Endothelial cell of umbilical vein (primary cell): ENCODE results near the gene LIMK2. TPM values are rescaled to one million over a fixed set of nuclear protein-coding genes. Genes with fewer than 3 reads are reported as not detected.

Experiments used
- BruUV-seq: library from RNA; stranded (reverse); fragments of 400-500 nt; replicated peaks from 2 replicates; lab custom pipeline; 2021; lab: Mats Ljungman, UMichigan
- CTCF ChIA-PET: fragments of 300-600, 350-600 bp; sonication (Branson Sonifier 250); formaldehyde crosslinking; loops from one replicate; lab custom pipeline; 2021; ENCODE audit warnings: antibody characterized with exemption, inconsistent platforms; lab: Charles Lee
- POLR2A ChIA-PET: fragments of 300-600, 350-600 bp; sonication (Branson Sonifier 250); formaldehyde crosslinking; loops from one replicate; lab custom pipeline; 2021; ENCODE audit warnings: antibody characterized with exemption, inconsistent platforms; lab: Charles Lee
- DNase-seq: peaks from one replicate; pipeline ENCODE4 v3.0.0-alpha.2; 2011; ENCODE audit warnings: low read depth, low spot score
- FAIRE-seq: peaks from 2 replicates; lab custom pipeline; 2011; peaks lifted over from hg19 to GRCh38; lab: Jason Lieb, UNC
- H2AFZ ChIP-seq: 2 replicates; pipeline ENCODE4 v1.6.0; 2012; ENCODE audit warnings: low read depth, low read length, control low read depth, inconsistent platforms
- H3K27ac ChIP-seq: 2 replicates; pipeline ENCODE4 v1.5.1; 2011; ENCODE audit warnings: low read depth, mild to moderate bottlenecking, control low read depth, low read length, moderate library complexity; ENCODE audit not compliant: insufficient read depth
- H3K27me3 ChIP-seq, 2 experiments: 2 replicates each; pipeline versions ENCODE4 v1.6.0 to v1.6.1; 2011; ENCODE audit warnings: low read length in 2 of 2, mixed read lengths in 1 of 2; ENCODE audit not compliant: control insufficient read depth in 2 of 2, insufficient read depth in 2 of 2
- H3K36me3 ChIP-seq, 2 experiments: 2 replicates in 1 of 2; 3 replicates in 1 of 2; pipeline ENCODE4 v1.5.1; 2011; ENCODE audit warnings: low read length in 2 of 2, mild to moderate bottlenecking in 1 of 2, moderate library complexity in 1 of 2; ENCODE audit not compliant: control insufficient read depth in 2 of 2, insufficient read depth in 2 of 2; ENCODE audit errors: extremely low read depth in 1 of 2
- H3K4me1 ChIP-seq: 3 replicates; pipeline ENCODE4 v1.5.1; 2011; ENCODE audit warnings: mild to moderate bottlenecking, low read length; ENCODE audit not compliant: control insufficient read depth, insufficient read depth; ENCODE audit errors: extremely low read depth
- H3K4me2 ChIP-seq: 2 replicates; pipeline ENCODE4 v1.6.1; 2011; ENCODE audit warnings: low read length, control low read depth, mixed read lengths; ENCODE audit not compliant: insufficient read depth
- H3K4me3 ChIP-seq, 3 experiments: fragments of 200-600 bp in 1 of 3; sonication (generic), shearing (Covaris generic) in 1 of 3; replicated peaks in 1 of 3; 2 replicates each; pipeline ENCODE4 v1.5.1; 2011 to 2016; ENCODE audit warnings: control low read depth in 3 of 3, low read length in 3 of 3, mild to moderate bottlenecking in 2 of 3, inconsistent platforms in 1 of 3, low read depth in 1 of 3, moderate library complexity in 1 of 3; ENCODE audit not compliant: insufficient read depth in 1 of 3
- H3K79me2 ChIP-seq: 2 replicates; pipeline ENCODE4 v1.6.0; 2012; ENCODE audit warnings: low read length, inconsistent platforms; ENCODE audit not compliant: control insufficient read depth, insufficient read depth
- H3K9ac ChIP-seq: replicated peaks from 2 replicates; pipeline ENCODE3; 2011; ENCODE audit warnings: low read length, control low read depth; ENCODE audit not compliant: insufficient read depth; ENCODE audit errors: extremely low read depth
- H3K9me1 ChIP-seq: replicated peaks from 3 replicates; pipeline ENCODE4 v1.6.0; 2011; ENCODE audit warnings: mild to moderate bottlenecking, low read length; ENCODE audit not compliant: control insufficient read depth, insufficient read depth; ENCODE audit errors: extremely low read depth
- H3K9me3 ChIP-seq: replicated peaks from 2 replicates; pipeline ENCODE4 v1.5.1; 2012; ENCODE audit warnings: low read length, inconsistent platforms; ENCODE audit not compliant: control insufficient read depth, insufficient read depth
- H4K20me1 ChIP-seq: replicated peaks from 2 replicates; pipeline ENCODE3; 2011; ENCODE audit warnings: mild to moderate bottlenecking, low read length; ENCODE audit not compliant: control insufficient read depth, insufficient read depth; ENCODE audit errors: extremely low read depth
- CTCF ChIP-seq, 2 donors: IDR thresholded peaks; 1 replicate in 1 of 2; 2 replicates in 1 of 2; pipeline ENCODE4 v1.5.1; 2011; ENCODE audit warnings: low read length in 2 of 2, mild to moderate bottlenecking in 2 of 2, moderate library complexity in 2 of 2, control low read depth in 1 of 2, inconsistent platforms in 1 of 2, low read depth in 1 of 2; ENCODE audit not compliant: insufficient read depth in 1 of 2; ENCODE audit errors: extremely low read depth in 1 of 2
- EZH2 ChIP-seq: IDR thresholded peaks from 2 replicates; pipeline ENCODE4 v1.6.1; 2012; ENCODE audit warnings: borderline replicate concordance, low read depth, mild to moderate bottlenecking, moderate library complexity, low read length, inconsistent platforms; ENCODE audit not compliant: severe bottlenecking
- FOS ChIP-seq: IDR thresholded peaks from 2 replicates; pipeline ENCODE4 v1.6.1; 2011; ENCODE audit warnings: mild to moderate bottlenecking, low read length, moderate library complexity, borderline replicate concordance; ENCODE audit not compliant: insufficient read depth
- GATA2 ChIP-seq: IDR thresholded peaks from 2 replicates; pipeline ENCODE4 v1.7.0; 2011; ENCODE audit warnings: low read depth, mild to moderate bottlenecking, moderate library complexity, mixed read lengths, low read length; ENCODE audit not compliant: insufficient read length, insufficient read depth
- JUN ChIP-seq: IDR thresholded peaks from 2 replicates; pipeline ENCODE4 v1.6.1; 2011; ENCODE audit warnings: borderline replicate concordance, low read depth; ENCODE audit not compliant: insufficient read length, insufficient read depth
- MAX ChIP-seq: IDR thresholded peaks from 2 replicates; pipeline ENCODE4 v1.6.1; 2011; ENCODE audit not compliant: insufficient read depth, insufficient read length
- MYC ChIP-seq: IDR thresholded peaks from one replicate; pipeline ENCODE4 v1.6.1; 2011; ENCODE audit warnings: mild to moderate bottlenecking, low read depth, low read length
- POLR2A ChIP-seq: IDR thresholded peaks from 2 replicates; pipeline ENCODE4 v1.6.1; 2012; ENCODE audit warnings: low read depth, mild to moderate bottlenecking, control low read depth, low read length
- POLR2AphosphoS5 ChIP-seq: IDR thresholded peaks from 2 replicates; pipeline ENCODE4 v1.6.1; 2012; ENCODE audit warnings: low read depth, mild to moderate bottlenecking, control low read depth, low read length, moderate library complexity; ENCODE audit not compliant: insufficient read depth
- dilution Hi-C: fragments of 300-500 bp; cut with MboI; formaldehyde crosslinking; loops from one replicate; pipeline ENCODE4 v1.15.0; 2019; ENCODE audit warnings: low sequenced_read_pairs; ENCODE audit not compliant: extremely low pct_ligation_motif_present
- intact Hi-C: fragments of 100-400 bp; cut with micrococcal nuclease; formaldehyde crosslinking; loops from one replicate; pipeline ENCODE4 v1.10.0; 2022
- polyA plus RNA-seq, 4 experiments: library from polyadenylated mRNA; depleted of rRNA in 3 of 4; stranded (reverse) in 3 of 4; unstranded in 1 of 4; fragments of >200 nt; gene quantifications; 2 replicates each; pipeline versions ENCODE4 v1.2.1 to v1.2.3, GENCODE V29; 2011 to 2012; ENCODE audit warnings: missing spikeins in 1 of 4
- total RNA-seq: library from RNA; stranded (reverse); gene quantifications from 2 replicates; pipeline ENCODE4 v1.2.3, GENCODE V29; 2021

LIMK2 gene
- total and polyA plus RNA-seq, 2 donors (not counting 3 experiments of a cell fraction or from before 2014, with no cell fraction given), result 23.2 to 76.7 TPM

GRCh38 chr22:31300896-31301295 is 88.8 kb downstream of the LIMK2 start:
- ChIA-PET CTCF (interaction anchor here (1.7 to 4.7 kb wide), 3 partner anchors 9 to 89 kb away, joined by 4 to 52 read pairs (median 9); partner anchors contain the start of genes LIMK2 and PIK3IP1), POLR2A (no interaction called here)
- Histone ChIP-seq H3K4me1 (peaks cover 9% of the 10 kb centered on the region), H3K36me3 (no peaks in the 10 kb centered on the region), H3K4me3 (no peak overlapping the region), H3K27me3 (peaks cover 11 to 13% of the 10 kb centered on the region in 2 experiments), H3K9me1 (no peaks in the 10 kb centered on the region), H3K9ac (no peak overlapping the region), H3K27ac (no peak overlapping the region), H4K20me1 (no peaks in the 10 kb centered on the region), H3K9me3 (no peaks in the 10 kb centered on the region), H2AFZ (no peak overlapping the region), H3K4me2 (no peak overlapping the region), H3K79me2 (no peaks in the 10 kb centered on the region)
- dilution Hi-C loops, result no loop called here
- no peak for FAIRE-seq
- intact Hi-C loops, result no loop called here
- no TSS peak for BruUV-seq
- no peak for DNase-seq
- TF ChIP-seq MAX (no peak), POLR2AphosphoS5 (no peak), GATA2 (no peak), POLR2A (no peak), FOS (no peak), CTCF (IDR thresholded peaks at IDR 0.05; ENCODE audit: extremely low read depth in 1 of 2, insufficient read depth in 1 of 2, low read depth in 1 of 2, low read length in 2 of 2) (no peak), MYC (no peak), JUN (no peak), EZH2 (no peak)
